Cardiac septum (tissue), 1 donor: Measurements from ENCODE around the gene THSD7B. TPM values are rescaled to one million over a fixed set of nuclear protein-coding genes. Genes with fewer than 3 reads are reported as not detected.

Experiments
- DNase-seq: peaks from one replicate; pipeline ENCODE4 v3.0.0-alpha.2; 2020; ENCODE audit warnings: low spot score
- intact Hi-C: fragments of 100-400 bp; cut with DNase I; formaldehyde crosslinking; loops from one replicate; pipeline ENCODE4 v1.14.0; 2022
- total RNA-seq: library from RNA; stranded (reverse); fragmentation: NEBNext Ultra II Directional; extraction: Animal tissue kit (Norgen Biotek cat#: 25700); gene quantifications from one replicate; pipeline ENCODE4 v1.2.1, GENCODE V29; 2021
- donor health status: DM: no; HTN: no; CAD: no.

The THSD7B gene
- total RNA-seq, 1 donor from 2014 or later, result 0.62 TPM

- no peak for DNase-seq
These were observed 349.9 kb downstream of the THSD7B start for GRCh38 chr2:137115081-137115794.

GRCh38 chr2:137115795-137116089, 350.4 kb downstream of the THSD7B start:
- no peak for DNase-seq
- intact Hi-C loops, result no loop called here

More at GRCh38 chr2:137115081-137115794, 349.9 kb downstream of the THSD7B start:
- intact Hi-C loops, result no loop called here

- no peak for DNase-seq
- intact Hi-C loops, result no loop called here
These were observed 352.0 kb downstream of the THSD7B start for GRCh38 chr2:137117385-137117784.

GRCh38 chr2:137118140-137118539, 352.8 kb downstream of the THSD7B start:
- no peak for DNase-seq
- intact Hi-C loops, result no loop called here

GRCh38 chr2:137123226-137123625, 357.9 kb downstream of the THSD7B start:
- intact Hi-C loops, result no loop called here
- DNase-seq, result no peak

- no peak for DNase-seq
- intact Hi-C loops, result no loop called here
These were observed 367.9 kb downstream of the THSD7B start for GRCh38 chr2:137133225-137133624.

GRCh38 chr2:137138263-137138662, 372.9 kb downstream of the THSD7B start:
- intact Hi-C loops, result no loop called here
- no peak for DNase-seq

GRCh38 chr2:137151731-137152130, 386.4 kb downstream of the THSD7B start:
- no peak for DNase-seq
- intact Hi-C loops, result no loop called here

GRCh38 chr2:137154946-137155345, 389.6 kb downstream of the THSD7B start:
- intact Hi-C loops, result no loop called here
- DNase-seq, result no peak

GRCh38 chr2:137155356-137156104, 390.2 kb downstream of the THSD7B start:
- intact Hi-C loops, result no loop called here

GRCh38 chr2:137156221-137156844, 391.0 kb downstream of the THSD7B start:
- DNase-seq, result no peak
- intact Hi-C loops, result no loop called here

More at GRCh38 chr2:137155356-137156104, 390.2 kb downstream of the THSD7B start:
- DNase-seq, result no peak

GRCh38 chr2:137157851-137158250, 392.5 kb downstream of the THSD7B start:
- intact Hi-C loops, result no loop called here
- no peak for DNase-seq

GRCh38 chr2:137161250-137161649, 395.9 kb downstream of the THSD7B start:
- DNase-seq, result no peak
- intact Hi-C loops, result no loop called here

GRCh38 chr2:137165968-137166367, 400.6 kb downstream of the THSD7B start:
- intact Hi-C loops, result no loop called here

GRCh38 chr2:137167651-137168050, 402.3 kb downstream of the THSD7B start:
- no peak for DNase-seq
- intact Hi-C loops, result no loop called here

More at GRCh38 chr2:137165968-137166367, 400.6 kb downstream of the THSD7B start:
- DNase-seq, result no peak

- DNase-seq, result no peak
- intact Hi-C loops, result no loop called here
These were observed 403.2 kb downstream of the THSD7B start for GRCh38 chr2:137168552-137168951.

- intact Hi-C loops, result no loop called here
- DNase-seq, result no peak
These were observed 406.8 kb downstream of the THSD7B start for GRCh38 chr2:137172162-137172561.

GRCh38 chr2:137173463-137173862, 408.1 kb downstream of the THSD7B start:
- DNase-seq, result no peak
- intact Hi-C loops, result no loop called here

GRCh38 chr2:137175246-137175645, 409.9 kb downstream of the THSD7B start:
- no peak for DNase-seq
- intact Hi-C loops, result no loop called here

GRCh38 chr2:137178951-137179377, 413.6 kb downstream of the THSD7B start:
- no peak for DNase-seq
- intact Hi-C loops, result no loop called here

- intact Hi-C loops, result no loop called here
- no peak for DNase-seq
These were observed 414.2 kb downstream of the THSD7B start for GRCh38 chr2:137179542-137179941.
